Measurements from ENCODE around the gene PLCD3.

The PLCD3 gene

GRCh38 chr17:45137561-45138305 is 5.4 kb upstream of the PLCD3 start:
- Histone ChIP-seq H3K4me3 (ENCODE audit: insufficient read depth, low read length, poor library complexity, severe bottlenecking) (no peak overlapping the region), H3K9ac (ENCODE audit: low read length) (no peak overlapping the region), H4K20me1 (ENCODE audit: low read depth, low read length) (no peaks in the 10 kb centered on the region), H3K27ac (ENCODE audit: low read depth, low read length) (no peak overlapping the region), H3K9me2 (replicated peaks; ENCODE audit: insufficient read depth, low read length) (no peaks in the 10 kb centered on the region), H2AFZ (ENCODE audit: low read depth, low read length, severe bottlenecking) (no peak overlapping the region), H3F3A (ENCODE audit: insufficient read depth) (peaks cover 4% of the 10 kb centered on the region; the same call in 1 of the 2 replicates), H3K27me3 (ENCODE audit: low read length) (no peaks in the 10 kb centered on the region), H3K79me2 (ENCODE audit: insufficient read depth, low read length) (no peaks in the 10 kb centered on the region), H3K36me3 (ENCODE audit: low read length) (no peaks in the 10 kb centered on the region), H3K9me3 (ENCODE audit: insufficient read depth, low read length) (no peaks in the 10 kb centered on the region), H3K4me2 (ENCODE audit: low read depth, low read length, poor library complexity, severe bottlenecking) (no peak overlapping the region)
- TF ChIP-seq EZH2phosphoT487 (conservative IDR thresholded peaks at IDR 0.05; ENCODE audit: low read length) (no peak), CTCF (IDR thresholded peaks at IDR 0.05; ENCODE audit: insufficient read depth, low read length, poor library complexity, severe bottlenecking) (no peak)

- no peak for TF ChIP-seq EZH2phosphoT487 (conservative IDR thresholded peaks at IDR 0.05; ENCODE audit: low read length)
- no peak for TF ChIP-seq CTCF (IDR thresholded peaks at IDR 0.05; ENCODE audit: insufficient read depth, low read length, poor library complexity, severe bottlenecking)
- no peak overlapping the region for H3K9ac ChIP-seq (ENCODE audit: low read length)
- no peak overlapping the region for H3K4me3 ChIP-seq (ENCODE audit: insufficient read depth, low read length, poor library complexity, severe bottlenecking)
- no peaks in the 10 kb centered on the region for H3K79me2 ChIP-seq (ENCODE audit: insufficient read depth, low read length)
- H3K9me2 ChIP-seq (replicated peaks; ENCODE audit: insufficient read depth, low read length) = no peaks in the 10 kb centered on the region
- H4K20me1 ChIP-seq (ENCODE audit: low read depth, low read length) = no peaks in the 10 kb centered on the region
- H3K4me2 ChIP-seq (ENCODE audit: low read depth, low read length, poor library complexity, severe bottlenecking) = no peak overlapping the region
- H3F3A ChIP-seq (ENCODE audit: insufficient read depth) = peaks cover 4% of the 10 kb centered on the region; the same call in 1 of the 2 replicates
- H3K9me3 ChIP-seq (ENCODE audit: insufficient read depth, low read length) = no peaks in the 10 kb centered on the region
- H2AFZ ChIP-seq (ENCODE audit: low read depth, low read length, severe bottlenecking) = no peak overlapping the region
- H3K27me3 ChIP-seq (ENCODE audit: low read length) = no peaks in the 10 kb centered on the region
- H3K36me3 ChIP-seq (ENCODE audit: low read length) = no peaks in the 10 kb centered on the region
- H3K27ac ChIP-seq (ENCODE audit: low read depth, low read length) = no peak overlapping the region
Observed at GRCh38 chr17:45136846-45137560, 4.7 kb upstream of the PLCD3 start.

GRCh38 chr17:45135978-45136791 is 3.9 kb upstream of the PLCD3 start:
- no peak overlapping the region for H3K27ac ChIP-seq (ENCODE audit: low read depth, low read length)
- peak overlapping the region; percentile 58 for H3K4me2 ChIP-seq (ENCODE audit: low read depth, low read length, poor library complexity, severe bottlenecking)
- H3F3A ChIP-seq (ENCODE audit: insufficient read depth) = peaks cover 4% of the 10 kb centered on the region; the same call in 1 of the 2 replicates
- H2AFZ ChIP-seq (ENCODE audit: low read depth, low read length, severe bottlenecking) = peak overlapping the region; percentile 88
- H3K9me3 ChIP-seq (ENCODE audit: insufficient read depth, low read length) = no peaks in the 10 kb centered on the region
- H3K9ac ChIP-seq (ENCODE audit: low read length) = peak overlapping the region; percentile 51
- H3K27me3 ChIP-seq (ENCODE audit: low read length) = no peaks in the 10 kb centered on the region
- no peaks in the 10 kb centered on the region for H3K9me2 ChIP-seq (replicated peaks; ENCODE audit: insufficient read depth, low read length)
- no peaks in the 10 kb centered on the region for H3K36me3 ChIP-seq (ENCODE audit: low read length)
- no peaks in the 10 kb centered on the region for H4K20me1 ChIP-seq (ENCODE audit: low read depth, low read length)
- H3K4me3 ChIP-seq (ENCODE audit: insufficient read depth, low read length, poor library complexity, severe bottlenecking) = peak overlapping the region; percentile 49
- no peaks in the 10 kb centered on the region for H3K79me2 ChIP-seq (ENCODE audit: insufficient read depth, low read length)
- no peak for TF ChIP-seq EZH2phosphoT487 (conservative IDR thresholded peaks at IDR 0.05; ENCODE audit: low read length)
- TF ChIP-seq CTCF (IDR thresholded peaks at IDR 0.05; ENCODE audit: insufficient read depth, low read length, poor library complexity, severe bottlenecking) = no peak

All from SU-DHL-6 (cell line).